DND-41 (cell line): ENCODE data around the gene SMG5.

ENCODE experiments used
- ATAC-seq: fragments of 200-7000 bp; cut with Tn5 transposase; 3 replicates; pipeline ENCODE4 v1.9.1; 2021; ENCODE audit warnings: low read depth; ENCODE audit not compliant: insufficient read depth
- DNase-seq: peaks from one replicate; pipeline ENCODE4 v3.0.0-alpha.2; 2020
- H2AFZ ChIP-seq: 2 replicates; pipeline ENCODE4 v1.6.0; 2012; ENCODE audit warnings: low read depth, low read length
- H3K27ac ChIP-seq: 2 replicates; pipeline ENCODE4 v1.5.1; 2012; ENCODE audit warnings: low read length, inconsistent platforms
- H3K27me3 ChIP-seq: fragments of 200-600 bp; sonication (generic); 2 replicates; pipeline ENCODE4 v1.6.0; 2012; ENCODE audit warnings: low read length, mild to moderate bottlenecking, inconsistent platforms; ENCODE audit not compliant: insufficient read depth, poor library complexity
- H3K36me3 ChIP-seq: 2 replicates; pipeline ENCODE4 v1.5.1; 2012; ENCODE audit warnings: low read length, inconsistent platforms; ENCODE audit not compliant: insufficient read depth
- H3K4me1 ChIP-seq: 2 replicates; pipeline ENCODE4 v1.5.1; 2012; ENCODE audit warnings: mild to moderate bottlenecking, low read length; ENCODE audit not compliant: insufficient read depth
- H3K4me2 ChIP-seq: 2 replicates; pipeline ENCODE4 v1.6.0; 2012; ENCODE audit warnings: mild to moderate bottlenecking, moderate library complexity, low read length, inconsistent platforms; ENCODE audit not compliant: insufficient read depth
- H3K4me3 ChIP-seq, 2 experiments: fragments of 200-600 bp in 1 of 2; shearing (Covaris generic) in 1 of 2; 2 replicates each; pipeline ENCODE4 v1.5.1; 2012 to 2016; ENCODE audit warnings: inconsistent platforms in 2 of 2, low read length in 2 of 2, mild to moderate bottlenecking in 2 of 2, low read depth in 1 of 2, moderate library complexity in 1 of 2
- H3K79me2 ChIP-seq: 2 replicates; pipeline ENCODE4 v1.6.0; 2012; ENCODE audit warnings: low read length, inconsistent platforms; ENCODE audit not compliant: insufficient read depth
- H3K9ac ChIP-seq: 2 replicates; pipeline ENCODE4 v1.6.0; 2012; ENCODE audit warnings: low read depth, mild to moderate bottlenecking, inconsistent platforms, low read length, moderate library complexity
- H3K9me3 ChIP-seq: 2 replicates; pipeline ENCODE4 v1.5.1; 2012; ENCODE audit warnings: low read length, moderate library complexity, mild to moderate bottlenecking, inconsistent platforms; ENCODE audit not compliant: insufficient read depth, severe bottlenecking
- H4K20me1 ChIP-seq: 2 replicates; pipeline ENCODE4 v1.6.0; 2012; ENCODE audit warnings: low read length; ENCODE audit not compliant: insufficient read depth
- CTCF ChIP-seq: IDR thresholded peaks from 2 replicates; pipeline ENCODE4 v1.5.1; 2012; ENCODE audit warnings: borderline replicate concordance, low read length, moderate library complexity, mild to moderate bottlenecking; ENCODE audit not compliant: poor library complexity, severe bottlenecking; ENCODE audit errors: extremely low read depth
- EZH2 ChIP-seq: IDR thresholded peaks from 3 replicates; pipeline ENCODE4 v1.6.1; 2012; ENCODE audit warnings: borderline replicate concordance, low read depth, mild to moderate bottlenecking, moderate library complexity, low read length, inconsistent platforms; ENCODE audit not compliant: severe bottlenecking

SMG5 gene

DNA sequence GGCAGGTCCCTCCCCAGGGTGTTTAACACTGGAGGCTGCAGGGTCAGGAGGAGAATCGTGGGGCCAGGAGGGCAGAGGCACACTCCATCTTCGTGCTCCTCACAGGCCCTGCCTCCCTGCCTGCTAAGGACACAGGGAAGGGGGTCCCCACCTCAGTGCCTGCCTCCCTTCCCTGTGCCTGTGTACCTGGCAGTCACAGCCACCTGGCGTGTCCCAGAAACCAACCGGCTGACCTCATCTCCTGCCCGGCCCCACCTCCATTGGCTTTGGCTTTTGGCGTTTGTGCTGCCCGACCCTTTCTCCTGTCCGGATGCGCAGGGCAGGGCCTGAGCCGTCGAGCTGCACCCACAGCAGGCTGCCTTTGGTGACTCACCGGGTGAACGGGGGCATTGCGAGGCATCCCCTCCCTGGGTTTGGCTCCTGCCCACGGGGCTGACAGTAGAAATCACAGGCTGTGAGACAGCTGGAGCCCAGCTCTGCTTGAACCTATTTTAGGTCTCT lies 41.3 kb downstream of the SMG5 start:
- ATAC-seq (no peak), DNase-seq (no peak)
- Histone ChIP-seq H3K27ac (no peak overlapping the region), H3K9me3 (no peaks in the 10 kb centered on the region), H3K27me3 (no peaks in the 10 kb centered on the region), H3K4me2 (no peak overlapping the region), H3K4me3 (no peak overlapping the region), H2AFZ (no peak overlapping the region), H4K20me1 (no peaks in the 10 kb centered on the region), H3K36me3 (peaks cover 39% of the 10 kb centered on the region), H3K79me2 (no peaks in the 10 kb centered on the region), H3K9ac (no peak overlapping the region), H3K4me1 (no peaks in the 10 kb centered on the region)
- no peak for TF ChIP-seq CTCF
- TF ChIP-seq EZH2: no peak

DNA sequence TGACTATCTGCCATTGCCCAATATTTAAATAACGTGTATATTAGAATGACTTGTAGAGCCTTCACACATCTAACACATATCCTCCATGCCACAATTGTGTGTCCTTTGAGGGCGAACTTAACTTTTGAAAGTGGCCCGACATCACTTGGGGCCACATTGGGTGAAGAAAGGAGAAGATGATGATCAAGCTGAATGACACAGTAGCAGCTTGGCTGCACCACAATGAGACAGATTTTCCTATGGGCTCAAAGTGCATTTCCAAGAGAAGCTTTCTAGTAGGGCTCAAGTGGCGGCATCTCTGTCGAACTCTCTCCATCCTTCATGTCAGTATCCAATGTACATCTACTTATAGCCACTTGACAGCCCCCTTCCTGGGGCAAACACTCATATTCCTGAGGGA lies 44.4 kb downstream of the SMG5 start:
- no peak overlapping the region for H3K9ac ChIP-seq
- H4K20me1 ChIP-seq: no peaks in the 10 kb centered on the region
- H3K36me3 ChIP-seq: peaks cover 50% of the 10 kb centered on the region
- TF ChIP-seq EZH2 (no peak), CTCF (no peak)
- no peak overlapping the region for H3K4me2 ChIP-seq
- no peak overlapping the region for H2AFZ ChIP-seq
- H3K4me1 ChIP-seq: no peaks in the 10 kb centered on the region
- no peak for DNase-seq
- no peaks in the 10 kb centered on the region for H3K79me2 ChIP-seq
- H3K27me3 ChIP-seq: no peaks in the 10 kb centered on the region
- no peak overlapping the region for H3K4me3 ChIP-seq
- H3K9me3 ChIP-seq: no peaks in the 10 kb centered on the region
- ATAC-seq: no peak
- no peak overlapping the region for H3K27ac ChIP-seq

DNA sequence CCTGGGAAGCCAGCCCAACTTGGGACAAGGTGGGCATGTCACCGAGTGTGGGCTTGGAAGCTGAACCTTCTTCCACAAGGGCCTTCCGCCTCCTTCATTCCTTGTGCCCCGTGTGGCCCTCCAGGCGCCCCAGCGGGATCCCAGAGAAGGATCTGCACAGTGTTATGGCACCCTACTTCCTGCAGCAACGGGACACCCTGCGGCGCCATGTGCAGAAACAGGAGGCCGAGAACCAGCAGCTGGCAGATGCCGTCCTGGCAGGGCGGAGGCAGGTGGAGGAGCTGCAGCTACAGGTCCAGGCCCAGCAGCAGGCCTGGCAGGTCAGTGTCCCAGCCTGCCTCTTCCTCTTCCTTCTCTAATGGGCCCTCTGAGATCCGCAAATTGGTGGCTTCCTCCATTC lies 46.5 kb downstream of the SMG5 start:
- H3K27ac ChIP-seq: no peak overlapping the region
- no peaks in the 10 kb centered on the region for H3K4me1 ChIP-seq
- H3K4me2 ChIP-seq: no peak overlapping the region
- TF ChIP-seq EZH2: no peak
- no peak for TF ChIP-seq CTCF
- H3K36me3 ChIP-seq: peaks cover 50% of the 10 kb centered on the region
- no peak overlapping the region for H3K9ac ChIP-seq
- DNase-seq (no peak), ATAC-seq (no peak)
- H3K27me3 ChIP-seq: no peaks in the 10 kb centered on the region
- H3K79me2 ChIP-seq: no peaks in the 10 kb centered on the region
- H4K20me1 ChIP-seq: no peaks in the 10 kb centered on the region; the same call in 1 of the 2 replicates
- H3K4me3 ChIP-seq: no peak overlapping the region
- no peak overlapping the region for H2AFZ ChIP-seq
- no peaks in the 10 kb centered on the region for H3K9me3 ChIP-seq
